Measurements from ENCODE around the gene CERS6. TPM values are rescaled to one million over a fixed set of nuclear protein-coding genes. Genes with fewer than 3 reads are reported as not detected.
"Not testable (repeated sequence)": the region's sequence is repeated elsewhere in the genome, so short reads cannot be mapped to it uniquely, and the experiment has no call there.

The CERS6 gene
- polyA plus RNA-seq, 1 donor (not counting 4 experiments of a cell fraction or from before 2014, with no cell fraction given): 19.5 TPM

GRCh38 chr2:168500516-168500915 lies 44.4 kb downstream of the CERS6 start:
- DNase-seq (ENCODE audit: low read depth, low spot score) (no peak), FAIRE-seq (no peak)
- no peaks in the 10 kb centered on the region for H4K20me1 ChIP-seq (ENCODE audit: control insufficient read depth, extremely low read depth, insufficient read depth, low read length)
- H3K9me1 ChIP-seq (ENCODE audit: control insufficient read depth, extremely low read depth, insufficient read depth, low read length): no peaks in the 10 kb centered on the region
- no peaks in the 10 kb centered on the region for H3K36me3 ChIP-seq (ENCODE audit: control insufficient read depth in 2 of 2, extremely low read depth in 1 of 2, insufficient read depth in 2 of 2, low read length in 2 of 2)
- H3K79me2 ChIP-seq (ENCODE audit: control insufficient read depth, insufficient read depth, low read length): peaks cover 74% of the 10 kb centered on the region
- H3K9me3 ChIP-seq (ENCODE audit: control insufficient read depth, low read depth, low read length): no peaks in the 10 kb centered on the region
- H2AFZ ChIP-seq (ENCODE audit: control insufficient read depth, low read length): no peak overlapping the region
- TF ChIP-seq EZH2 (IDR thresholded peaks at IDR 0.05; ENCODE audit: low read length) (no peak), CTCF (optimal IDR thresholded peaks at IDR 0.05 in 1 of 3, IDR thresholded peaks at IDR 0.05 in 1 of 3, conservative IDR thresholded peaks at IDR 0.05 in 1 of 3; ENCODE audit: extremely low read depth in 1 of 3, insufficient read depth in 2 of 3, low read length in 3 of 3) (no peak)
- no peak overlapping the region for H3K9ac ChIP-seq (ENCODE audit: control insufficient read depth, extremely low read depth, insufficient read depth, low read length)
- no peaks in the 10 kb centered on the region for H3K27me3 ChIP-seq (ENCODE audit: control insufficient read depth, extremely low read depth, insufficient read depth, low read length)
- no peak overlapping the region for H3K27ac ChIP-seq (ENCODE audit: control insufficient read depth, insufficient read depth, low read length)
- H3K4me2 ChIP-seq (ENCODE audit: control insufficient read depth, extremely low read depth, insufficient read depth, low read depth, low read length): no peak overlapping the region
- no peaks in the 10 kb centered on the region for H3K4me1 ChIP-seq (ENCODE audit: control insufficient read depth, extremely low read depth, insufficient read depth, low read length)
- dilution Hi-C loops (cut with MboI; ENCODE audit: extremely low pct_ligation_motif_present, low sequenced_read_pairs): no loop called here
- H3K4me3 ChIP-seq (ENCODE audit: control insufficient read depth in 2 of 3, extremely low read depth in 1 of 3, insufficient read depth in 2 of 3, low read depth in 1 of 3, low read length in 3 of 3): no peak overlapping the region

GRCh38 chr2:168501466-168502065 lies 45.5 kb downstream of the CERS6 start:
- Histone ChIP-seq H3K4me3 (ENCODE audit: control insufficient read depth in 2 of 3, extremely low read depth in 1 of 3, insufficient read depth in 2 of 3, low read depth in 1 of 3, low read length in 3 of 3) (no peak overlapping the region), H3K9me3 (ENCODE audit: control insufficient read depth, low read depth, low read length) (no peaks in the 10 kb centered on the region), H3K4me2 (ENCODE audit: control insufficient read depth, extremely low read depth, insufficient read depth, low read depth, low read length) (no peak overlapping the region), H3K9ac (ENCODE audit: control insufficient read depth, extremely low read depth, insufficient read depth, low read length) (no peak overlapping the region), H3K36me3 (ENCODE audit: control insufficient read depth in 2 of 2, extremely low read depth in 1 of 2, insufficient read depth in 2 of 2, low read length in 2 of 2) (no peaks in the 10 kb centered on the region), H3K79me2 (ENCODE audit: control insufficient read depth, insufficient read depth, low read length) (peaks cover 73% of the 10 kb centered on the region), H2AFZ (ENCODE audit: control insufficient read depth, low read length) (no peak overlapping the region), H4K20me1 (ENCODE audit: control insufficient read depth, extremely low read depth, insufficient read depth, low read length) (no peaks in the 10 kb centered on the region), H3K4me1 (ENCODE audit: control insufficient read depth, extremely low read depth, insufficient read depth, low read length) (no peaks in the 10 kb centered on the region), H3K27ac (ENCODE audit: control insufficient read depth, insufficient read depth, low read length) (no peak overlapping the region), H3K9me1 (ENCODE audit: control insufficient read depth, extremely low read depth, insufficient read depth, low read length) (no peaks in the 10 kb centered on the region), H3K27me3 (ENCODE audit: control insufficient read depth, extremely low read depth, insufficient read depth, low read length) (no peaks in the 10 kb centered on the region)
- DNase-seq (ENCODE audit: low read depth, low spot score) (no peak), FAIRE-seq (no peak)
- TF ChIP-seq CTCF (optimal IDR thresholded peaks at IDR 0.05 in 1 of 3, IDR thresholded peaks at IDR 0.05 in 1 of 3, conservative IDR thresholded peaks at IDR 0.05 in 1 of 3; ENCODE audit: extremely low read depth in 1 of 3, insufficient read depth in 2 of 3, low read length in 3 of 3) (no peak), EZH2 (IDR thresholded peaks at IDR 0.05; ENCODE audit: low read length) (no peak)
- dilution Hi-C loops (cut with MboI; ENCODE audit: extremely low pct_ligation_motif_present, low sequenced_read_pairs): no loop called here

- peaks cover 73% of the 10 kb centered on the region for H3K79me2 ChIP-seq (ENCODE audit: control insufficient read depth, insufficient read depth, low read length)
- dilution Hi-C loops (cut with MboI; ENCODE audit: extremely low pct_ligation_motif_present, low sequenced_read_pairs): not testable (repeated sequence)
These were observed 46.8 kb downstream of the CERS6 start for GRCh38 chr2:168502852-168503251.

More at GRCh38 chr2:168502852-168503251, 46.8 kb downstream of the CERS6 start:
- H3K9ac ChIP-seq (ENCODE audit: control insufficient read depth, extremely low read depth, insufficient read depth, low read length); H3K27ac ChIP-seq (ENCODE audit: control insufficient read depth, insufficient read depth, low read length); FAIRE-seq; H3K9me3 ChIP-seq (ENCODE audit: control insufficient read depth, low read depth, low read length); H3K36me3 ChIP-seq (ENCODE audit: control insufficient read depth in 2 of 2, extremely low read depth in 1 of 2, insufficient read depth in 2 of 2, low read length in 2 of 2); H3K4me1 ChIP-seq (ENCODE audit: control insufficient read depth, extremely low read depth, insufficient read depth, low read length); DNase-seq (ENCODE audit: low read depth, low spot score); H3K4me2 ChIP-seq (ENCODE audit: control insufficient read depth, extremely low read depth, insufficient read depth, low read depth, low read length); H3K9me1 ChIP-seq (ENCODE audit: control insufficient read depth, extremely low read depth, insufficient read depth, low read length); H4K20me1 ChIP-seq (ENCODE audit: control insufficient read depth, extremely low read depth, insufficient read depth, low read length); H2AFZ ChIP-seq (ENCODE audit: control insufficient read depth, low read length); H3K4me3 ChIP-seq (ENCODE audit: control insufficient read depth in 2 of 3, extremely low read depth in 1 of 3, insufficient read depth in 2 of 3, low read depth in 1 of 3, low read length in 3 of 3); H3K27me3 ChIP-seq (ENCODE audit: control insufficient read depth, extremely low read depth, insufficient read depth, low read length): not testable (repeated sequence)
